GM19328 (cell line): ENCODE data around the gene SEMA5A.

Experiments
- ATAC-seq: cut with Tn5 transposase; IDR thresholded peaks from one replicate; pipeline ENCODE4 v1.9.1; 2021; ENCODE audit warnings: mild to moderate bottlenecking, moderate library complexity; ENCODE audit not compliant: unreplicated experiment

The SEMA5A gene

DNA sequence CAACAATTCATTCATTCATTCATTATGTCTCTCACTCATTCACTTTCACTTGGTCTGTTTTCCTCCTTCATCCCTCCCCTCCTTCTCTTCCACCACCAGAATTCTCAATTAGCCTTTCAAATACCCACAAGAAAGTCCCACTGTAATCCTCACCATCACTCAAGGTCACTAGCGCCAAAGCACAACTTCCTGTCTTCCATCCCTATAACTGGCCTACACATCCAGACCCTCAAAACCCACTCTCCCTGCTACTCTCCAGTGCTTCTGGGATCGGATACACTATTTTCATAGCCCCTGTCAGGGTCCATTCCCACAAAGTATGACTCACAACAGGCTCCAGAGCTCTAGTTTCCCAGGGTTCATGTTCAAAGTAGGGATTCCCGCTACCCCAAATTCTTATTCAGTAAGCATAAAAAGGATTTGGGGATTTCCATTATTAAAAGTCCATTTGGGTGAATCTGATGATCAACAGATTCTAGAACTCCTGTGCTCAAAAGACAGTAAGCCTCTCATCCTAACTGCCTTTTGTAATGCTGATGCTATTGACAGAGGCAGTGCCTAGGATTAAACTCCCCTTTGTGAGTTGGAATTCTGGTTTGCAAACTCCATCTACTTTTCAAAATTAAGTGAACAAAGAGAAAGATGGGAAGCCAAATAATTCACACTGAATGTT is 250.9 kb downstream of the SEMA5A start:
- ATAC-seq: no peak

DNA sequence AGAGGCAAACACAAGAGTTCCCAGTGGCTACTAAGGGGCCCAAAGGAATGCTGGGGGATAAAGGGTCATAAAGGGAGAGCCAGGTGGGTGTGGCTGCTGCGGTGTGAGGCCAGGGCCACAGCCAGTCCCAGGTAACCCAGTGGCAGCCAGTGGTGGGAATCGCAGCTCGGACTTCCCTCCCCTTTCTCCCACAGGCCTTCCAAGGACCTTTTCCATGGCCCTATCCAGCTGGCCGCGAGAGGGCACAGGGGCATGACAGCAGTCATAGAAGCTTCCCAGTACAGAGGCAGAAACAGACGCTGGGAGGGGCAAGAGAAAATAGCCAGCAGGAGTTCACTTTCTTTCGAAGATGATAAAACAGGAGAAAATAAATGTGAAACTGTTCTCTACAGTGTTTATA is 257.6 kb downstream of the SEMA5A start:
- no peak for ATAC-seq

DNA sequence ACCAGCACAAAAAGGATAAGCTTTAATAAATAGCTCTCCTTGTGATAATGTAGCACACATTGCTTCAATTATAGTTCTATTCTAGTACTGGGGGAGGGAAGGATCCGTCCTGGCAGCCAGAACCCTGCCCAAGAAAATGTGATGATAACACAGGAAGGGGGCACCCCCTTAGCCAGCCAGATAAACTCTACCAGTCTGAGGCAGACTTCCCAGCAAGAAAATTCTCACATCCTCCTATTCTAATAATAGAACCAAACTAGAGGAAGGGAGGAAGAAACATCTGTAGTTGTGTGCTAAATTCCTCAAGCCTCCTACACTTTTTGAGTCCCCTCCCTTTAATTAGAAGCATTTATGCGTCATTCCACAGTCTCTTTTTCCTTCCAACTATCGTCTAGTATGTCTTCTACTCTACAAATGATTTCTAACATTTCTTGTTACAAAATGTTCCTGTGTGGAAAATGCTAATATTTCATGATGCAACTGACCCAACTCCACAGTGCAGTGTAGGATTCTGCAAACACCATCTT is 261.0 kb downstream of the SEMA5A start:
- ATAC-seq: no peak

DNA sequence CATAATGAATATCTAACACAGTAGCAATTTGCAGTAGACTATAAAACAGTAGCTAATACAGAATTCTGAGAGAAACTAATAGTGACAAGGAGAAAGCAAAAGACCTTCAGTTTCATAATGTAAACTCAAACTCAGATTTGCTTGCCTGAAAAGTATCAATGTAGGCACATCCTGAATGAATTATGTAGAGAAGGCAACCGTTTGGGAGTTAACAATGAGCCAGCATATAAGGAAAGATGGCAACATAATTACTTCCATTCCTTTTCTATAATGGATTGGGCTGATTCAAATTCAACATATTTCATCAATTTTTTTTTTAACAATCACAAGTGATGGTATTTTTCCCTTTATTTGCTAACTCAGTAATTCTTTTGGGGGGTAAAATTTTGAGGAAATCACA is 261.6 kb downstream of the SEMA5A start:
- no peak for ATAC-seq

GRCh38 chr5:9283473-9283872 is 262.4 kb downstream of the SEMA5A start:
- ATAC-seq: no peak

DNA sequence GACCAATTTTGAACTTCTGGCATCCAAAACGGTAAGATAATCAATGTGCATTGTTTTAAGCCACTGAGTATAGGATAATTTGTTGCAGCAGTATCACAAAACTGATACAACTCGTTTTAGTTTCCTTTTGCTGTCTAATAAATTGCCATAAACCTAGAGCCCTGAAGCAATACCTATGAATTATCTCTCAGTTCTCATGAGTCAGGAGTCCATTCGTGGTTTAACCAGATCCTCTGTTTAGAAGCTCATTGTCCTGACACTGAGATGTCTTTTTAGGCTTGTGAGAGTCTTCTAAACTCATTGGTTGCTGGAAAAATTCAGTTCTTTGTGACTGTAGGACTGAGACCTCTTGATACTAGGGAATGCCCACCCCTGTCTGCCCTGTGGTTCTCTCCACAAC is 262.9 kb downstream of the SEMA5A start:
- ATAC-seq: no peak

GRCh38 chr5:9282211-9282610 is 263.7 kb downstream of the SEMA5A start:
- no peak for ATAC-seq

DNA sequence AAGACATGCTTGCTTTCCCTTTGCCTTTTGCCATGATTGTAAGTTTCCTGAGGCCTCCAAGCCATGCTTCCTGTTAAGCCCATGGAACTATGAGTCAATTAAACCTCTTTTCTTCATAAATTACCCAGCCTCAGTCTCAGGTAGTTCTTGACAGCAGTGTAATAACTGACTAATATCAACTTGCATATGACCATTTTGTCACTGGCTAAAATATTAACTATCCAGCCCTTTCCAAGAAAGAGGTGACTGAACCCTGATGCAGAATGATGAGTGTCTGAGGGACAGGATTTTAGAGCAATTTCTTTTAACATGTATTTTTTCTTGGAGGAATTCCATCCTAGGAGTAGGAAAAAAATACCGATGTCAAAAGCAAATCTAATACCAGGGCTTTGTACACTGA is 266.1 kb downstream of the SEMA5A start:
- no peak for ATAC-seq

DNA sequence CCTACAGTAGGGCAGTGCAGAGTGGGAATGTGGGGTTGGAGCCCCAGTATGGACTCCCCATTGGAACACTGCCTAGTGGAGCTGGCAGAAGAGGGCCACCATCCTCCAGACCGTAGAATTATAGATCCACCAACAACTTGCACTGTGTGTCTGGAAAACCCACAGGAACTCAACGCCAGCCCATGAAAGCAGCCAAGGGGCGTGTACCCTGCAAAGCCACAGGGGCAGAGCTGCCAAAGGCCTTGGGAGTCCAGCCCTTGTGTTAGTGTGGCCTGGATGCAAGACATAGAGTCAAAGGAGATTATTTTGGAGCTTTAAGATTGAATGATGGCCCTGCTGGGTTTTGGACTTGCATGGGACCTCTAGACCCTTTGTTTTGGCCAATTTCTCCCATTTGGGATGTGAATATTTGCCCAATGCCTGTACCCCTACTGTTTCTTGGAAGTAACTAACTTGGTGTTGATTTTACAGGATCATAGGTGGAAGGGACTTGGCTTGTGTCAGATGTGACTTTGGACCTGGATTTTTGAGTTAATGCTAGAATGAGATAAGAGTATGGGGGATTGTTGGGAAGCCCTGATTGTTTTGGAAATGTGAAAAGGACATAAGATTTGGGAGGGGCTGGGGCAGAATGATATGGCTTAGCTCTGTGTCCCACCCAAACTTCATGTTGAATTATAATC is 266.8 kb downstream of the SEMA5A start:
- no peak for ATAC-seq

DNA sequence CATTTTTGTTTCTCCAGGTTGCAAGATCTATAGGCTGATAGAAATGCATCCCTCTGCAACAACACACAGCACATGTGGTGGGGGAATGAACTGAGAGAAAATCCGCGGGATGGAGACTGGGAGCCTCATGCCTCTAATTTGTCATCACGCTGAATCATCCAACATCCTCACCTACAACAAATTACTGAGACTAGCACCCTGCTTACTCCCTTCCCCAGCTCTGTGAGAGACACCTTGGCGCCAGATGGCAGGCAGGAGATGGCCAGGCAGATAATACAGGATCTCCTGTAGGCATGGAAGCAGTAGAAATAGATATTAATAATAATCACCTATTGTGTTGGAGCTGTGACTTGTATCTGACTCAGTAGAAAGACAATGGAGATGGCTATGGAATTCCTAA is 276.9 kb downstream of the SEMA5A start:
- no peak for ATAC-seq

- ATAC-seq: no peak
These were observed 277.6 kb downstream of the SEMA5A start for GRCh38 chr5:9268226-9268625.

- no peak for ATAC-seq
These were observed 280.2 kb downstream of the SEMA5A start for GRCh38 chr5:9265441-9266287.

DNA sequence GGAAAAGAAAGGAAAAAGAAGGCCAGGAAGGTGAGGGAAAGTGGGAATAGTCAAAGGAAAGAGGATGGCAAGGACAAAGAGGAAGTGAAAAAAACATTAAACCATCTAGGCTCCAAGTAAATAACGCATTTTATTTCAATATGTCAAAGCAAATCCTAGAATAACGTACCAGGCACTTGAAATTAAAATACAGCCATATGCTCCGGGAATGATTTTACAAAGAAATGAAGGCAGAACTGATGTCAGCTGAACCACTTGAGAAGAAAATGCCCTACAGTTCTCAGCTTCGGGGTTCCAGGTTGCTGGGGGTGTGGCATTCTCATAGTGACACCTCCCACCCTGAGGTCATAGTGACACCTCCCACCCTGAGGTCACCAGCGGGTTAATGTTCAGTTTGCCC is 281.6 kb downstream of the SEMA5A start:
- ATAC-seq: no peak

DNA sequence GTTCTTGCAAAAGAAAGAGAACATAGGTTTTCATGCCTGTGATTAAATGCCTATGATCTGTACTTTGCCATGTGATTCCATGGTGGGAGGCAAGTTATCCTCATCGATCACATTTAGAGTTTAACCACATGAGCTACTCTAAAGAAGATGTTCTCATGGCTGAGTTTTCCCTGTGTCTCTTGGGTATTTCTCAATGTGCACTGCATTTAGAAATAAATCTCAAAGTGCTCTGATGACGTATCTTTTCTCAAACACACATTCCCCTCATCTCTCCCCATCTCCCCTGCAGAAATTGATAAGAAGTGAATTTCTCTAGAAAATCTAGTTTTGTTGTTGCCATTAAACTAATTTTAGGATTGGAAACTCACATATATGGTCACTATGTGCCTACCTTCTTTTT is 282.2 kb downstream of the SEMA5A start:
- no peak for ATAC-seq

GRCh38 chr5:9251379-9251980 is 294.4 kb downstream of the SEMA5A start:
- ATAC-seq: no peak

- ATAC-seq: no peak
These were observed 296.6 kb downstream of the SEMA5A start for GRCh38 chr5:9249231-9249630.

DNA sequence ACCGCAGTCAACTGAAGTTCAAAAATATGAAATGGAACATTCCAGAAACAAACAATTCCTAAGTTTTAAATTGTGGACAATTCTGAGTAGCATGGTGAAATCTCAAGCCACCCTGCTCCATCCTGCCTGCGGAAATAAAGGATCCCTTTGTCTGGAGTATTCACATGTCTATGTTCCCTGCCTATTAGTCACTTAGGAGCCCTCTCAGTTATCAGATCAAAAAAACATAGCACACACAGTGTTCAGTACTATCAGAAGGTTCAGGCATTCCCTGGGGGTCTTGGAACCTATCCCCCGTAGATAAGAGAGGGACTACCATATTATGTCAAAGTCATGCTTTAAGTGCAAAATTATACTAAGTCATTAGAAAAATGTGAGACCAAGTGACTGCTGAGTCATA is 300.8 kb downstream of the SEMA5A start:
- no peak for ATAC-seq

GRCh38 chr5:9244417-9244816 is 301.5 kb downstream of the SEMA5A start:
- no peak for ATAC-seq

DNA sequence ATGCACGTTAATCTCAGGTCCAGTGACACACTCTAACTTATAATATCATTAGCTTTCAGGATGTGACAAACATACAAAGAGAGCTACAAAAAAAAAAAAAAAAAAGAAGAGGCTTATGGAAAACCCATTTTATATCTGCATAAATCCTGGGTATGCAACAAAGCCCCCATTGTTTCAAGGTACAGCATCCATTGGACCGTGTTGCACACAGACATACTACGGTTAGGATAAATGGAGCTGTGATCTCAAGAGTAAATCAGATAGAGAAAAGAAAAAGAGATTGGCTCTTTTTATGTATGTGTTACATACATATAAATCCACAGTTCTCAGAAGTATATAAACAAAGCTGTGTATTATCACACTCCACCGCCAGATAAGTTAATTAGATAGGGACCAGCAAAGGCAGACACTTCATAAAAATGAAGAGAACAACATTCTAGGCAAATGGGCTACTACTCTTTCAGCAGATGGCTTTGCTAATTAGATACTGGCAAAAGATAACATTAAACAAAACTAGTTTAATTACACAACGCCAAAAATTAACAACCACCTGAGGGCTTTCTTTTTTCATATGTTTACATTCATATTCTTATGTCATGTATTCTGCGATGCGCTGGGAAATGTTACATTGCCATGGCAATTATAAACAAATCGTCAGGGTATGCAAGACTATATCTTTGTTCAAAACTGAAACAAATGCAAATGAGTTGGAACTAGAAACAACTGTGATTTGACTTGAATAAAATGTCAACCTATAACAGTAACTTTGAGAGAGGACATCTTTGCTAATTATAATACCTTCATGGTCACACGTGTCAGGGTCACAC is 304.2 kb downstream of the SEMA5A start:
- ATAC-seq: no peak

DNA sequence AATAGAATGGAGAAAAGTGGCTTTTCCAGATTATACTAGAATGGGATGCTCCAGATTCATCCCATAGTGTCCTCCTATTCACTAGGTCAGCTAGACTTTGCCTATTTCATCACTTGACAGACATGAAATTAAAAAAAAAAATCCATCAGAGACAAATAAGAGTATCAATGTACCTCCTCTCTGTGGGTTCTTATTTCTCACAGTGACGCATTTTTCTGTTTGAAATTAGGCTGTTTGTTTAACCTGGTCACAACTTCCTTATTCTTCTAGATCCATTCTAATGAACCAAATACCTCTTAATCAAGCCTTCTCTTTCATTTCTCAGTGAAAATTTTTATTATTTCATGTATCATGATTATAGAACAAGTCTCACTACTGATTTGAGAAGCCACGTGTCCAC is 305.4 kb downstream of the SEMA5A start:
- no peak for ATAC-seq
